ENCODE measurements around the gene MYBPC3.
"Not testable (repeated sequence)": the region's sequence is repeated elsewhere in the genome, so short reads cannot be mapped to it uniquely, and the experiment has no call there.

MYBPC3 gene

GRCh38 chr11:47318166-47318565 lies 34.3 kb downstream of the MYBPC3 start:
- DNase-seq (ENCODE audit: low spot score): no peak

GRCh38 chr11:47317064-47317828 lies 35.3 kb downstream of the MYBPC3 start:
- DNase-seq (ENCODE audit: low spot score): no peak

- DNase-seq (ENCODE audit: low spot score): not testable (repeated sequence)
Observed at GRCh38 chr11:47316501-47316900, 36.0 kb downstream of the MYBPC3 start.

- peak; percentile 58 for DNase-seq (ENCODE audit: low spot score)
Observed at GRCh38 chr11:47314992-47315391, 37.5 kb downstream of the MYBPC3 start.

- DNase-seq (ENCODE audit: low spot score): no peak
Observed at GRCh38 chr11:47308050-47308823, 44.3 kb downstream of the MYBPC3 start.

- no peak for DNase-seq (ENCODE audit: low spot score)
Observed at GRCh38 chr11:47306484-47306844, 46.0 kb downstream of the MYBPC3 start.

GRCh38 chr11:47305734-47306483 lies 46.6 kb downstream of the MYBPC3 start:
- no peak for DNase-seq (ENCODE audit: low spot score)

GRCh38 chr11:47302853-47303252 lies 49.6 kb downstream of the MYBPC3 start:
- no peak for DNase-seq (ENCODE audit: low spot score)

GRCh38 chr11:47299078-47299477 lies 53.4 kb downstream of the MYBPC3 start:
- no peak for DNase-seq (ENCODE audit: low spot score)

GRCh38 chr11:47296045-47296444 lies 56.5 kb downstream of the MYBPC3 start:
- DNase-seq (ENCODE audit: low spot score): no peak

- no peak for DNase-seq (ENCODE audit: low spot score)
Observed at GRCh38 chr11:47295385-47295784, 57.1 kb downstream of the MYBPC3 start.

GRCh38 chr11:47289856-47290255 lies 62.6 kb downstream of the MYBPC3 start:
- no peak for DNase-seq (ENCODE audit: low spot score)

GRCh38 chr11:47288066-47288465 lies 64.4 kb downstream of the MYBPC3 start:
- DNase-seq (ENCODE audit: low spot score): no peak

- no peak for DNase-seq (ENCODE audit: low spot score)
Observed at GRCh38 chr11:47285969-47286770, 66.3 kb downstream of the MYBPC3 start.

GRCh38 chr11:47284151-47284550 lies 68.4 kb downstream of the MYBPC3 start:
- DNase-seq (ENCODE audit: low spot score): no peak

GRCh38 chr11:47282462-47282861 lies 70.0 kb downstream of the MYBPC3 start:
- no peak for DNase-seq (ENCODE audit: low spot score)
